Fibroblast of upper back skin (primary cell): ENCODE measurements around the gene DQX1.
A peak's percentile ranks its signal among the peaks of the same experiment; 100 is the strongest.
"Not testable (repeated sequence)": the region's sequence is repeated elsewhere in the genome, so short reads cannot be mapped to it uniquely, and the experiment has no call there.

Experiments
- DNase-seq: peaks from one replicate; pipeline ENCODE4 v3.0.0-alpha.2; 2013

Gene DQX1

GRCh38 chr2:74491648-74492544 is 34.1 kb downstream of the DQX1 start:
- no peak for DNase-seq

DNA sequence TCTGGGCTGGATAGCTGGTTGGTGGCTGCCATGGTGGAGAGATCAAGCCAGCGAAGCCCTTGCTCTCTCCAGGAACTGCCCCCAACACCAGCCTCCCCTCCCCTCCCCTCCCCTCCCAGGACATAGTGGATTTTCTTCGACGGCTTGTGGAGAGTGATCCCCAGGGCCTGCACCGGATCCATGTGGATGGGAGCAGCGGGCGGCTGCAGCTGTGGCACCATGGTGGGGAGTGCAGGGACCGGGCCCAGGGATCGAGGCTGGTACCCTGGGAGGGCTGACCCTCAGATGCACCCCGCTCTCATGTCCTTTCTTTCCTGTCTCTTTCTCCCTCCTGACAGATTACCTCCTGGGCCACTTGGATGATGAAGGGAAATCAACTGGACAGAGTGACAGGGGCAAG is 36.1 kb downstream of the DQX1 start:
- DNase-seq: no peak

DNA sequence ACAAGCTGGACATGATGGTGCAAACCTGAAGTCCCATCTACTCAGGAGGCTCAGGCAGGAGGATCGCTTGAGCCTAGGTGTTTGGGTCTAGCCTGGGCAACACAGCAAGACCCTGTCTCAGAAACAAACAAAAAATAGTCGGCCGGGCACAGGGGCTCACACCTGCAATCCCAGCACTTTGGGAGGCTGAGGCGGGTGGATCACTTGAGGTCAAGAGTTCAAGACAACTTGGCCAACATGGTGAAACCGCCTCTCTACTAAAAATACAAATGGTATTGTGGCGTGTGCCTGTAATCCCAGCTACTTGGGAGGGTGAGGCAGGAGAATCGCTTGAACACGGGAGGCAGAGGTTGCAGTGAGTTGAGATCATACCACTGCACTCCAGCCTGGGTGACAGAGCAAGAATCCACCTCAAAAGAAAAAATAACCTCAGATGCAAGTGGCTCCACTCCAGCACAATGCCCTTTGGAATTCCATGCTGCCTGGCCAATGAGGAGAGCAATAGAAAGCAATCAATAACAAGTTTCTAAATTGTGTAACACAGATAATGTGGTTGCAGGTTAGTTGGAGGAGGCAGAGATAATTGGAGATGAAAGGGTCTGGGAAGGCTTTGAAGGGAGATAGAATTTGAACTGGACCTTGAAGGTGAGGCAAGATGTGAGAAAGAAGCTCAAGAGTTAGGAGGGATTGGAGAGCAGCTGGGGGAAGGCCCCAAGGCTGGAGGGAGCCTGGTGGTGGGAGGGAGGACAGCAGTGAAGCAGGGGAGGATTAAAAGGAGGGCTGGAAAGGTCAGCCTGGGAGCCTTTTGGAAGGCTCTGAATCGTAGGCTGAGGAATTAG is 37.2 kb downstream of the DQX1 start:
- no peak for DNase-seq

DNA sequence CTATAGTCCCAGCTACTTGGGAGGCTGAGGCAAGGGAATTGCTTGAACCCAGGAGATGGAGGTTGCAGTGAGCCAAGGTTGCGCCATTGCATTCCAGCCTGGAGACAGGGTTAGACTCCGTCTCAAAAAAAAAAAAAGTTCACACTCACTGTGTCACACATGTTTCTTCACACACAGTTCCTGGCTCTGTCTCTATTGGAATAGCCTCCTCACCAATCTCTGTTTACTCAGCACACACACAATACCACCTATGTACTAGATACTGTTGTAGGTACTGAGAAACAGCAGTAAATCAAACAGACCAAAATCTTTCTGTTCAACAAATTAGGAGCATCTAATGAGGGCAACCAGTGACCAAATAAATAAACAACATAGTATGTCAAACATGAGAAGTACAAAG is 39.9 kb downstream of the DQX1 start:
- no peak for DNase-seq

DNA sequence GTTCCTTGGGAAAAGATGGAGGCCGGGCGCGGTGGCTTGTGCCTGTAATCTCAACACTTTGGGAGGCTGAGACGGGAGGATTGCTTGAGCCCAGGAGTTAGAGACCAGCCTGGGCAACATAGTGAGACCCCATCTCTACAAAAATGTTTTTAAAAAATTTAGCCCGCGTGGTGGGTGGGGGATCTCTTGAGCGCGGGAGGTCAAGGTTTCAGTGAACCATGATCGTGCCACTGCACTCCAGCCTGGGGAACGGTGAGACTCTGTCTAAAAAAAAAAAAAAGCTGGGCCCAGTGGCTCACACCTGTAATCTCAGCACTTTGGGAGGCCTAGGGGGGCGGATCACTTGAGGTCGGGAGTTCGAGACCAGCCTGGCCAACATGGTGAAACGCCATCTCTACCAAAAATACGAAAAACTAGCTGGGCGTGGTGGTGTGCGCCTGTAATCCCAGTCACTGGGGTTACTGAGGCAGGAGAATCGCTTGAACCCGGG is 42.3 kb downstream of the DQX1 start:
- DNase-seq: not testable (repeated sequence)

DNA sequence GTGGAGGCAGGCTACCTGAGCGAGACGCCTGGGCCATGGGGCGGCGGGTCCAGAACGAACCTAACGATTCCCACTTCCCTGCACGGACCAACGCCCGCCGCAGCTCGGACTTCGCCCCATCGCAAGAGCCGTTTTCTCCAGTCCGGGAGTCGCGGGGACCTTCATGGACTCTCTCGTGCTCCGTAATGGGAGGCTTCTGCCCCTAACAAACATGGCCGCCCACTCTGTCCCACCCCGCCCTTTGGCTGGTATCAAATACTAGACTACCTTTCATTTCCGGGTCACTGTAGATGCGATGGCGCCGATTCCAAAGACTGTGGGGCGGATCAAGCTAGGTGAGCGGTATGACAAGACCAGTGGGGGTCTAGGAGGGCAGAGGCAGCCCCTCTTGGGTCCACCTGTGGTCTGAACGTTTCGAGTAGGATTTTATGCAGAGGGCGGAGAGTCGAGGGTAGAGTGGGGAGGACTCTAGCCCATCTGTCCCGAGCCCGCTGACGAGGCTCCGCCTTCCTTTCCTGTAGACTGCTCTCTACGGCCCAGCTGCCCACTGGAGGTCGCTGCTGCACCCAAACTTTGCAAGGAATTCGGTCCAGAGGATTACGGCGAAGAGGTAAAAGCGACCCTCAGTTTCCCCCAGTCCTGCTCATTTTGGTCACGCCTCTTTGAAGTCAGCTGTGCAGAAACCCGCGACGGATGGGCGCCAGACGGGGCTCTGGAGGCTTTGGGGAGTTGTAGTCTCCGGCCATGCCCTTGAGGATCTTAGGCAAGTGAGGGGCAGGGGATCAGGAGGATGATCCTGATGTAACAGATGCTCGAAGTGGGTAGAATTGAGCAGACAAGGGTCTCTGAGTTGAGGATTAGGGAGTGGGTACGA is 43.0 kb downstream of the DQX1 start, which contains the start of the genes CCDC142 and TTC31:
Gene CCDC142, minus strand, starts transcription at position 198 of the 874 bp plus-strand sequence. Its CDS starts 161 bp downstream, at position 37.
Gene TTC31, plus strand, starts transcription at position 281 of the 874 bp plus-strand sequence. Its CDS starts 15 bp downstream, at position 296.
- DNase-seq: peak; percentile 94

- DNase-seq: peak; percentile 36
Measured at GRCh38 chr2:74481961-74482800, 43.9 kb downstream of the DQX1 start.

GRCh38 chr2:74481431-74481830 is 44.6 kb downstream of the DQX1 start:
- no peak for DNase-seq

GRCh38 chr2:74474899-74475298 is 51.1 kb downstream of the DQX1 start:
- DNase-seq: no peak

DNA sequence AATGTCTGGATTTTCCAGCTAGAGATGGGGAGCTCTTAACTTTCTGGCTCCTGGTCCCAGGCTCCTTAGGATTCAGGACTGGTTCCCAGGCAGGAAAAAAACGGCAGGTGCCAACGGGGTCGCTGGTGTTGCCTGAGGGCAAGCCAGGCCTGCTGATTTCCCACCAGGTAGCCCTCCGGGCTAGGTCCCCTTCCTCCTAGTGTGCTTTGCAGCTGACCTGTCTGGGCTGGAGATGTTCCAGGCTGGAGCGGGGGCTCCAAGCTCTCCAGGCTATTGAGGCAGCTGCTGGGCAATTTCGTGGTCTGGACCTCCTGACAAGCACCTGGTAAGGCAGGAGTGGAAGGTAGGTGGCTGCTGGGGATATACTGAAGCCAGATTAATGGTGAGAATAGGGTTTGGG is 51.5 kb downstream of the DQX1 start:
- DNase-seq: no peak

DNA sequence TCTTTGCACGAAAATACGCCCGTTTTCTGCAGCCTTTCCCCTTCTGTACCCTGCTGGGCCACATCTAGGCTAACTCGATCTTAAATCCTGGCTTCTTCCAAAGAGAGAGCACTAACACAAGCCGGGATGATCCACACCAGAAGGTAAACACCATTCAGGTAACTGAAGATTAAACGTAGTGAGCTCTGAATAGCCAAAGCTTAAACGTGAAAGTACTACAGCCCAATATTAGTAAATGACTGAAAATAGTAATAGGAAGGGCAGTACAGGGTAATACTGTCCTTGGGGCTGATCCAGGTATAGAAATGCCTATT is 53.1 kb downstream of the DQX1 start:
- DNase-seq: no peak

- peak; percentile 94 for DNase-seq
Measured at GRCh38 chr2:74472086-74472944, 53.7 kb downstream of the DQX1 start, which contains the start of gene MRPL53. Gene MRPL53, minus strand, starts transcription at chr2:74472680. Its CDS starts 20 bp downstream, at chr2:74472660.

DNA sequence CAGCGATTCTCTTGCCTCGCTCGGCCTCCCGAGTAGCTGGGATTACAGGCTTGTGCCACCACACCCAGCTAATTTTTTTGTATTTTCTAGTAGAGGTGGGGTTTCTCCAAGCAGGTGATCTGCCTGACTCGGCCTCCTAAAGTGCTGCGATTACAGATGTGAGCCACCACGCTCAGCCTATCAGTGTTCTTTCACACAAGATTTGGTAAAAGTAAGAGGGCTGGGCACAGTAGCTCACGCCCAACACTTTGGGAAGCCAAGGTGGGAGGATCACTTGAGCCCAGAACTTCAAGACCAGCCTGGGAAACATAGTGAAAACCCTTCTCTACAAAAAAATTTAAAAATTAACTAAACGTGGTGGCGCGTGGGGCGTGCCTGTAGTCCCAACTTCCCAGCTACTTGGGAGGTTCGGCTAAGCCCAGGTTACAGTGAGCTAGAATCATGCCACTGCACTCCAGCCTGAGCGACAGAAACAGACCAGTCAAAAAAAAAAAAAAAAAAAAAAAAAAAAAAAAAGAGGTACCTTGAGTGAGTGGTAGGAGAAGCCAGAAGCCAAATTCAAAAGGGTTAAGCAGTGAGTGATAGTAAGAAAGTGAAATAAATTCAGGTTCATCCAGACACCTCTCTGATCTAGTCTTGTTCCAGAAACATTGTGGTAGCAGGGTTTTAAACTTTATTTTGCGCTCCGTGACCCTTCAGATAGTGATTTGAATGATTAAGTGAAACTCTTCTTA is 54.5 kb downstream of the DQX1 start:
- DNase-seq: no peak

DNA sequence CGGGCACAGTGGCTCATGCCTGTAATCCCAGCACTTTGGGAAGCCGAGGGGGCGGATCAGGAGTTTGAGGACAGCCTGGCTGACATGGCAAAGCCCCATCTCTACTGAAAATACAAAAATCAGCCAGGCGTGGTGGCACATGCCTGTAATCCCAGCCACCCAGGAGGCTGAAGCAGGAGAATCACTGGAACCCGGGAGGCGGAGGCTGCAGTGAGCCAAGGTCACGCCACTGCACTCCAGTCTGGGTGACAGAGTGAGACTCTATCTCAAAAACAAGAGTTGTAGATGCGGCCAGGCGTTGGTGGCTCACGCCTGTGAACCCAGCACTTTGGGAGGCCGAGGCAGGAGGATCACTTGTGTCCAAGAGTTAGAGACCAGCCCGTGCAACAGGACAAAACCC is 55.3 kb downstream of the DQX1 start:
- not testable (repeated sequence) for DNase-seq
